HG03060 (cell line): ENCODE data around the gene ACVRL1.

Source experiments
- ATAC-seq: cut with Tn5 transposase; IDR thresholded peaks from one replicate; pipeline ENCODE4 v1.9.1; 2021; ENCODE audit warnings: low read depth, moderate number of reproducible peaks; ENCODE audit not compliant: unreplicated experiment

Gene ACVRL1

DNA sequence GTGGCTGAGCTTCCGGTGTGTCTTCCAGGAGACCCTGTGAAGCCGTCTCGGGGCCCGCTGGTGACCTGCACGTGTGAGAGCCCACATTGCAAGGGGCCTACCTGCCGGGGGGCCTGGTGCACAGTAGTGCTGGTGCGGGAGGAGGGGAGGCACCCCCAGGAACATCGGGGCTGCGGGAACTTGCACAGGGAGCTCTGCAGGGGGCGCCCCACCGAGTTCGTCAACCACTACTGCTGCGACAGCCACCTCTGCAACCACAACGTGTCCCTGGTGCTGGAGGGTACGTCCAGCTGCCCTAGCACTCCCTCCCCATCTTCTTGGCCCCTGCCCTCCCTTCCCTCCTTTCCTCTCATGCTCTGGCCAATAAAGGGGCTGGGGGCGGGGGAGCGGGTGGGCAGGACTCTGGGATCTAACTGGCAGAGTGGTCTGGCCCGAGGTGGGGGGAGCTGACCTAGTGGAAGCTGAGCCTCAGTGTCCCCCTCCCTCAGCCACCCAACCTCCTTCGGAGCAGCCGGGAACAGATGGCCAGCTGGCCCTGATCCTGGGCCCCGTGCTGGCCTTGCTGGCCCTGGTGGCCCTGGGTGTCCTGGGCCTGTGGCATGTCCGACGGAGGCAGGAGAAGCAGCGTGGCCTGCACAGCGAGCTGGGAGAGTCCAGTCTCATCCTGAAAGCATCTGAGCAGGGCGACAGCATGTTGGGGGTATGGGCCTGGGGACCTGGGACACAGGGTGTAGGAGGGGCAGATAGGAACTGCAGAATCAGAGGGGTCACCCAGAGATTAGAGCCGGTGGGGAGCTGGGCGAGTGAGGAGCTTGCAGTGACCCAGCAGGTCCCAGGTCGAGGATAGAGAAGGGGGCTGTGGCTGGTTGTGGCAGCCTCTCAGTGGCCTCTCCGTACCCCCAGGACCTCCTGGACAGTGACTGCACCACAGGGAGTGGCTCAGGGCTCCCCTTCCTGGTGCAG is 6.0 kb downstream of the ACVRL1 start:
- ATAC-seq = no peak

DNA sequence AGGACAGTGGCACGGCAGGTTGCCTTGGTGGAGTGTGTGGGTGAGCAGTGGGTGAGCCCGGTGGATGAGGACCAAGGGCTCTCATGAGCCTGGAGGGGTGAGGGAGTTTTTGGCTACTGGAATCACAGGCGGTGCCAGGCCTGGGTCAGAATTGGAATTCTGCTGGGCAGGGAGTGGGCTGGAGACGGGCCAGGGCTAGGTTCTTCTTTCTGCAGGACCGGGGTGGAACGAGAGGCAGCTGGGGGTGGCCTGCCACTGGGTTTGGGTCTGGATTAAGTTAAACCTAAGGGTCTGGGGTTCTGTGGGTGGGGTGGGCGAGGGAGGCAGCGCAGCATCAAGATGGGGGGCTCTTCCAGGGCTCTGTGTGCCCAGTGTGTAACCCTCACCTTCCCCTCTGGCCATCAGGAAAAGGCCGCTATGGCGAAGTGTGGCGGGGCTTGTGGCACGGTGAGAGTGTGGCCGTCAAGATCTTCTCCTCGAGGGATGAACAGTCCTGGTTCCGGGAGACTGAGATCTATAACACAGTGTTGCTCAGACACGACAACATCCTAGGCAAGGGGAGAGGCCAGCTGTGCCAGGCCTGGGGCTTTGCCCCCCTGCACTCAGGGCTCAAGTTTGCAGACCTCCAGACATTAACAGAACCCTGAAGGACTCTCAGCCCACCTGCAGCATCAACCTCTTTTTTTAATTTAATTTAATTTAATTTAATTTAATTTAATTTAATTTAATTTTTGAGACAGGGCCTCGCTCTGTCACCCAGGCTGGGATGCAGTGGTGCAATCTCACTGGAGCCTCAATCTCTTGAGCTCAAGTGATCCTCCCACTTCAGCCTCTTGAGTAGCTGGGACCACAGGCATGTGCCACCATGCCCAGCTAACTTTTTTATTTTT is 7.0 kb downstream of the ACVRL1 start:
- ATAC-seq = no peak

DNA sequence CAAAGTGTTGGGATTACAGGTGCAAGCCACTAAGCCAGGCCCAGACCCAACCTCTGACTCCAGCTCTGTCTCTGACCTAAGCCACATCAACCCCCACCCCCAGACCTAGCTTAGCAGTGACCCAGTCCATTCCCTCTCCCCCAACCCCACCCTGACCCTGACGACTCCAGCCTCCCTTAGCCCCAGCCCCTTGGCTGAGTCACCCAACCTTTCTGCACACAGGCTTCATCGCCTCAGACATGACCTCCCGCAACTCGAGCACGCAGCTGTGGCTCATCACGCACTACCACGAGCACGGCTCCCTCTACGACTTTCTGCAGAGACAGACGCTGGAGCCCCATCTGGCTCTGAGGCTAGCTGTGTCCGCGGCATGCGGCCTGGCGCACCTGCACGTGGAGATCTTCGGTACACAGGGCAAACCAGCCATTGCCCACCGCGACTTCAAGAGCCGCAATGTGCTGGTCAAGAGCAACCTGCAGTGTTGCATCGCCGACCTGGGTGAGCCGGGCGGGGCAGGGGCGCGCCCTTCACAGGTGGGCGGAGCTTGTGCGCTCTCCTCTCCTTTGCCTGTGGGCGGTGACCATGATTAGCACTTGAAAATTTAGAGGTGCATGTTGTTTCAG is 7.8 kb downstream of the ACVRL1 start:
- no peak for ATAC-seq

DNA sequence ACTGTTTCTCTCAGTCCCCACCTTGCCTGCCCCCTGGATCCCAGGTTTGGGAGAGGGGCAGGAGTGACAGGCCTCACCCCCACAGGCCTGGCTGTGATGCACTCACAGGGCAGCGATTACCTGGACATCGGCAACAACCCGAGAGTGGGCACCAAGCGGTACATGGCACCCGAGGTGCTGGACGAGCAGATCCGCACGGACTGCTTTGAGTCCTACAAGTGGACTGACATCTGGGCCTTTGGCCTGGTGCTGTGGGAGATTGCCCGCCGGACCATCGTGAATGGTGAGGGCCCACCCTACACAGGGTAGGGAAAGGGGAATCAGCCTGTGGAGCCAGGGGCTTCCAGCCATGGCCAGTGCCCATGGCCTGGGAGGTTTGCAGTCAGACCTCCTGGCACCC is 8.6 kb downstream of the ACVRL1 start:
- no peak for ATAC-seq

DNA sequence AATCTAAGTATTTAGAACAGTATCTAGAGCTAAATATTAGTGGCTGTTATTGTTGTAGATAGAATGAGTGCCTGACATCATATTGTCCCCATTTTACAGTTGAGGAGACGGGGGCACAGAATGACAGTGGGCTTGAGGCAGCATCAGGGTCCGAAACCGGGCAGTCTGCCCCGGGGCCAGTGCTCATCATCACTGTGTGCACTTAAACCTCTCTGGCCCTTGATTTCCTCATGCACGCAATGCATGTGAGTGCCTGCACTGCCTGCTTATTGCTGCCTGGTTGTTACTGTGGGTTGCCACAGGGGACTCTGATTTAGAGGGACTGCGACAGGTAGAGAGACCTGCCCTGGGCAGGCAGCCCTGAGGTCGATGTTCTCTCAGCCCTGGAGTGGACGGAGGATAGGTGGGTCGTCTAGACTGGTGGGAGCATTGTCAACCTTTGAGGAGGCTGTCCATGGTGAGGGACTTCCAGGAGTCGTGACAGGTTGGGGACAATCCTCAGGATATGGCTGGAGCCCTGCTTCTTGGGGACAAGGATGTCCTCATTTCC is 9.8 kb downstream of the ACVRL1 start:
- ATAC-seq = no peak

DNA sequence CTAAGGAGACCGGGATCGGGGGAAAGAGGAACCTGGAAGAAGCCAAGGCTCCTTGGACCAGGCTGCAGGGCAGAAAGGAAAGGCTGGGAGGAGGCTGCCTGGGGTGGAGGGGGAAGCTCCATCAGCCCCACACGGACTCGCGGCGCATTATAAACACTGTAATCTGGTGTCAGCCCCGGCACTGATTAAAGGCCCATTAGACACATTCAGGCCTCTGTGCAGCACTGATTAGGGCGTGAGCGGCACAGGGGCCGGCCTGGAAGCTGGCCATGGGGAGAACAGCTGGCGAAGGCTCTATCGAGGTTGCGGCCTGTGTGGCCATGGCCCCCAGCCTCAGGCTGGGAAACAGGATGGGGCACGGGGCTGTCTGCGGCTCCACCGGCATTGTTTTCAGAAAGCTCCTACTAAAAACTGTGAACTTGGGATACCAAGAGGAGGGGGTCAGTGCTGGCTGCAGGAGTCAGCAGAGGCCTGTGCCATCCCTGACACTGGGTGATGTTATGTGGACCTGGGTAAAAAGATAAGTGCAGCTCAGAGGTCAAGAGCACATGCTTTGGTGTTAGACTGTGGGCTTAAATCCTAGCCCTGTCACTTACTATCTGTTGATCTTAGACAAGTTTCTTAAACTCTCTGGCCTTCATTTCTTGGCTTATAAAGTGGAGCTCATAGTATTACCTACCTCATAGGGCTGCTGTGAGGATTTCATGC is 10.6 kb downstream of the ACVRL1 start:
- ATAC-seq = no peak

DNA sequence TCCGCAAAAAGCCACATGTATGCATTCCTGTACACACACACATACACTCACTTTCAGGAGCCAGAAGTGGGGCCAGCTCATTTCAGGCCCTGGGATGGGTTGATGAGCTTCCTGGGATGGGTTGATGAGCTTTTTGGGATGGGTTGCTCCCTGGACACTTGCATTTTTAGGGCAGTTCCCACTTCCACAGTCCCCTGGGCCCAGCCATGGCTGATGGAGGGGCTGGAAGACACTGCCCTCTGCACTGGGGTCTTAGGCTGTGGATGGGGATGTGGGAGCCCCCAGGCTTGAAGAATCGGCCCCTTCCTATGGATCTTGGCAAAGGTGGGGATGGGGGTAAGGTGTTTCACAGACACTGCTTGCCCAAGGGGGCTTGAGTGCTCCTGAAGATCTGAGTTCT is 12.7 kb downstream of the ACVRL1 start:
- no peak for ATAC-seq

DNA sequence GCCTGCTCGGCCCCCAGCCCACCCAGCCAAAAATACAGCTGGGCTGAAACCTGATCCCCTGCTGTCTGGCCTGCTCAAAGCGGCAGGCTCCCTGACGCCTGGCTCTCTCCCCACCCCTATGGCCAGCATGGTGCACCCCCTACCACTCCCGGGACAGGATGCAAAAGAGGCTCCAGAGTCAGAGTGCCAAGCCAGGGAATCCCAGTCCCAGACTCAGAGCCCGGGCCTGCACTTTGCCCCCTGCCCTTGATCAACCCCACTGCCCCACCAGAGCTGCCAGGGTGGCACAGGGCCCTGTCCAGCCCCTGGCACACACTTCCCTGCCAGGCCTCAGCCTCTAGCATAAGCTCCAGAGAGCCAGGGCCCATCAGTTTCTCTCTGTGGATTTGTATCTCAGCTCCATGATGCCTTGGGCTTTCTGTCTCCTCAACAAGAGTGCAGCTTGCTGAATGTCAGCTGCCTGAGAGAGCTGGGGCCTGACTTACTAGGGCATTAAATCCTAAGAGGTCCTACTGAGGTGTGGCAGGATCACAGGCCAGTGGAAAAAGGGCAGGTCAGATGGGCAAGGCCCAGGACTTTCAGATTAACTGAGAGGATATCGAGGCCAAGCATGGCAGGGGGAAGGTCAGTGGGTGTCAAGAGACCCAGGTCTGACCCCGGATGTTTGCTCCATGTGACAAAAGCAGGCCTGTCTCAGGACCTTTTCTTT is 13.9 kb downstream of the ACVRL1 start:
- ATAC-seq = no peak

DNA sequence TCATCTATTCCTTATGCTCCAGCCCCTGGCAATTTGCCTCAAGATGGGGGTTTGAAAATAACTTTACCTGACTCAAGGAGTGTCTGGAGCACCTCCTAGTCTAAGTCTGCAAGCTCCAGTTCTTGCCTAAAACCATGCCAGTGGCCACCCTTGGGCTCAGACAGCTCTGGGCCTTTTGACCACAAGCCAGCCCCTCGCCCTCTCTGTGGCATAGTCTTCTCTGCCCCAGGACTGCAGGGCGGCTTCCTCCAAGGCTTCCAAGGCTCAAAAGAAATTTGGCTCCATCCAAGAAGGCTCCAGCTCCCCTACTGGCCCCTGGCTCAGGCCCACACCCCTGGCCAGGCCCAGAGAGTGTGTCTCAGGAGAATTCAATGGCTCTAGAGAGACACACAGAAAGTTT is 14.8 kb downstream of the ACVRL1 start:
- ATAC-seq = no peak

DNA sequence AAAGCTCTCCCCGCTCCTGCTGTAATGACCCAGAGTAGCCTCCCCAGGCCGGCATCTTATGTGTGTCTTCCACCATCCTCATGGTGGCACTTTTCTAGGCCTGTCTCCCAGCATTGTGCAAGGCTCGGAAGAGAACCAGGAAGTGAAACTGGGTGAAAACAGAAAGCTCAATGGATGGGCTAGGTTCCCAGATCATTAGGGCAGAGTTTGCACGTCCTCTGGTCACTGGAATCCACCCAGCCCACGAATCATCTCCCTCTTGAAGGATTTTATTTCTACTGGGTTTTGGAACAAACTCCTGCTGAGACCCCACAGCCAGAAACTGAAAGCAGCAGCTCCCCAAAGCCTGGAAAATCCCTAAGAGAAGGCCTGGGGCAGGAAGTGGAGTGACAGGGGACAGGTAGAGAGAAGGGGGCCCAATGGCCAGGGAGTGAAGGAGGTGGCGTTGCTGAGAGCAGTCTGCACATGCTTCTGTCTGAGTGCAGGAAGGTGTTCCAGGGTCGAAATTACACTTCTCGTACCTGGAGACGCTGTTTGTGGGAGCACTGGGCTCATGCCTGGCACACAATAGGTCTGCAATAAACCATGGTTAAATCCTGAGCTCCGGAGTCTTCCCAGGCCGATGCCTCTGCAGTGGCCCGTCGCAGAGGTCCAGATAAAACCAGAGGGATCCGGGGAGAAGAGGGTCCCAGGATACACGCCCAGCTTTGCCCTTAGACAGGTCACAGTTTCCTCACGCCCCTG is 15.6 kb downstream of the ACVRL1 start:
- no peak for ATAC-seq

DNA sequence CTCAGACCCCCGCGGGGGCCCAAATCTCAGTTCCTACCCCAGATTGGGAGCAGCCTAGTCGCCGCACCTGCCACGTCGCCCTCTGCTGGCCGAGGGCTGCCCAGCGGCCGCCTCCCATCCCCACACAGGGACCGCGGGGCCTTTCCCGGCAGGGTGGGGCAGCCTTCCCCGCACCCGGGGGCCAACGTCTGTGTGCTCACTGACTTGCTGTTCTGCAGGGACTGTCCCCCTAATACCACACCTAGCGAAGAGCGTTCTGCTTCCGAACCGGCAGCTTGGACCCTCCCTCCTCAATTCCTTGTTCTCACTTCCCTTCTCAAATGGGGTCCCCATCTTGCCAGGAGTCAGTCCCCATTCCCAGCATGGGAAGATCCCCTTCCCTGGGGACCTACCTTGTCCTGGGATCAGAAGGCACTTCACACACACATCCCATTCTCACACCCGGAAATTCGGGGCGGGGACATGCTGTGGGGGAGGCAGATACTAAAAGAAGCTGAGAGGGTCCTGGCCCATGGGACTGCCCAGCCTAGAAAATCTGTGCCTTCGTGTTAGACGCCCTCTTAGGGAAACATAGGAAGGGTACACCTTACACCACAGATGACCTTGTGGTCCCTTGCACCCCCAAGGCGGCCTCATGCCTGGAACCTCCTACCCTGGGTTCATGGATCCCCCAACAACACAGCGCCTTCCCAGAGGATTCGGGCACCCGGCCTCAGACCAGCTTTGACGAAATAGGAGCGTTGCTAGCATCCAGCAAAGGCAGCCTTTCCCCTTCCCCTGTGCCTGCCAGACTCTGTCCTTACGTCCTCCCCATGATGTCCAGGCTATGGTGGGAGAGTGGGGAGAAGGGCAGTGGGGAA is 16.4 kb downstream of the ACVRL1 start:
- ATAC-seq = no peak

DNA sequence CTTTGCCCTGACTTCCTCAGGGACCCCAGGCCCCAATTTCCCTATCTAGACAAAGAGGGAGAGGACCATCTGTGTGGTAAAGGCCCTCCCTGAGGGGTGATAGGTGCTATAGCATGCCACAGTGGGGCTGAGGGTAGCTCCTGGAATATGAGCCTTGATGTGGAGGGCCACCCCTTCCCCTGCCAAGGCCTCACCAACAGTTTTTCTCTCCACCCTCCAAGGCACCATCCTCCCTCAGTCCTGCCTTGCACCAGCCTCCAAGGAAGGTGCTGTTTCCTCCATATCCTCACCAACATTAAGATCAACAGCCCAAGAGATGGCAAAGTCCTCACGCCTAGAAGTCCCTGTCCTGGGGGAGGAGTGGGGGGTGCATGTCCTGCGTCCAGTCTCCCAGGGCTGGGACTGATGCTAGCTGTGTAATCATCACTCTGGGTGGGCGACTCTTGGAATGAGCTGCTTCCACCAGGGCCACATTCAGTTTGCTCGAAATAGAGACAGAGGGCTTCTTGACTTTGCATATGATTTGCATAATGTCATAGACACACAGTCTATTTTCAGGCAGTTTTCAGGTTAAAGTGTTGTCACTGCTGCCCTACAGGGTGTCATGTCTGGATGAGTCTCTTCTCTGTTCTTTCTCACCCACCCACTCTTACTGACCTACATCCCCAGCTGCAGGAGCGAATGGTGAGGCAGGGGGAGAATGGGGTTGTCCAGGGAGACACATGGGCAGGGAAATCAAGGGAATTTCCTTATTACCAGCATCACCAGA is 17.4 kb downstream of the ACVRL1 start:
- no peak for ATAC-seq

DNA sequence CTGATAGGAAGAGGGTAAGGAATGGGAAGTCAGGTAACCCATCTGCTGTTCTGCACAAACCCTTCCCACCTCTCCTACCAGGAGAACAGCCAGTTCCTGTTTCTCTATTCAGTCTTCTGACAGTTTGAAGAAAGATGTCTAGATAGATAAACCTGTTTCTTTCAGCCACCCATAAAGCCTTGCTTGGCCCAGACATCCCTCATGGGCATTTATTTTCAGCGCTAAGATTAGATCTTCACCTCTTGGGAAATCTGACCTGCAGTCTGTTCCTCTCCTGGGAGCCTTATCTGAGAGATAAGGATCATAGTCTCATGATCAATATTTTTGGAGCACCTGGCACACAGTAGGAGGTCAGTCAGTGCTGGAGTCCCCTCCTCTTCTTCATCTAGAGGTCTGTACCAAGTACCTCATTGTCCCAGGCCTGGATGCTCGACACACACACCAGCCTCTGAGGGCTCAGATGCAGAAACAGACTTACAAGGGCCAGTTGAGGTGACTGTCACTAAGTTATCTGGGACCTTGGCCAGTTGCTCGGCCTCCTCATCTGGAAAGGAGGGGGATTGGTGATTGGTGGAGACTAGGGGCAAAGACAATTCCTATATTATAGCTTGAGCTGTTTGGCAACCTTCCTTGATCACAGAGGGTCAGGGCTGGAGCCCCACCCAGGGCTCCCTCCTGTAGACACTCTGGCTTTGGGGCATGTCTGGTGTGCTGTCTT is 18.2 kb downstream of the ACVRL1 start:
- ATAC-seq = no peak

DNA sequence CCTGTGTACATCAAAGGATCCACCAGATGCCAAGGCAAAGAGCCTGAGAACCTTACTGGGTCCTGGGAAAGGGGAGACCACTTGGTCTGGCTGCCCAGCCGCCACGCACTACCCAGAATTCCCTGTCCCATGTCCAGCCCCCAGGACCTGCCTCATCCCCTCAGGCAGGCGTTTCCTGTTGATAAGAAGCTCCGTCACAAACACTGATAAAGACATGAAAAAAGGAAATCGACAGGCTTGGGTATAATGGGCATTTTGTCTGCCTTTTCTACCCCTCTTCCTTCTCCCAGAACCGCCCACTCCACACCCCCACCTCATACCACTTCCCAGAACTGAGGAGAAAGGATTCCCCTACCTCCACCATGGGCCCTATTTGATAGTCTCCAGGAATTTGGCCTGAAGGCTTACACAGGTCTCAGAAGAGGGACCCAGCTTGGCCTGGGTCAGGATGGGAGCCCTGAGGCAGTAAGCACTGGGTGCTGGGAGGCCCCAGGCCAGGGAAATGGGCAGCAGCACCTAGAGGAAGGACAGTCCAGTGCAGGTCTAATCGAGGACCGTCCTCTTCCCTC is 18.8 kb downstream of the ACVRL1 start:
- ATAC-seq = no peak

DNA sequence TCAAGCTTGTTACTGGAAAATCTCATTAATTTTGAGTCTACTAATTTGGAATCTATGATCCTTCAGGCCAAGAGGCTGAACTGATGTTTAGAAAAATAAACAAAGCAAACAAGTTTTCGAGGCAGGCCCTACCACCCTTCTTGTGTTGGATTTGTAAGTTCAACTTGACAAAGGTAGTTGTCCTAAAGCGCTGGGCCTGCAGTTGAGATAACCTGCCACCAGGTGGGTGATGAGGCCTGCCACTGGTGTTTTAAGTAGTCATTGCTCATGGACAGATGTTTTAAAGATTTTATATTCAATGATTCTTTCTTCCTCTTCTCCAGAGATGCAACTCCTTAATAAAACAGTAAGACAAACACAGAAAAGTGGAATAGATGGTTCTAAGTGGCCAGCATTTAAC is 19.4 kb downstream of the ACVRL1 start:
- ATAC-seq = no peak
